Kidney capillary endothelial cell (primary cell): ENCODE results near the gene TM2D1.
"Not testable (repeated sequence)": the region's sequence is repeated elsewhere in the genome, so short reads cannot be mapped to it uniquely, and the experiment has no call there.

Experiments
- DNase-seq: peaks from one replicate; pipeline ENCODE4 v3.0.0-alpha.2; 2018; ENCODE audit warnings: low spot score

The TM2D1 gene

DNA sequence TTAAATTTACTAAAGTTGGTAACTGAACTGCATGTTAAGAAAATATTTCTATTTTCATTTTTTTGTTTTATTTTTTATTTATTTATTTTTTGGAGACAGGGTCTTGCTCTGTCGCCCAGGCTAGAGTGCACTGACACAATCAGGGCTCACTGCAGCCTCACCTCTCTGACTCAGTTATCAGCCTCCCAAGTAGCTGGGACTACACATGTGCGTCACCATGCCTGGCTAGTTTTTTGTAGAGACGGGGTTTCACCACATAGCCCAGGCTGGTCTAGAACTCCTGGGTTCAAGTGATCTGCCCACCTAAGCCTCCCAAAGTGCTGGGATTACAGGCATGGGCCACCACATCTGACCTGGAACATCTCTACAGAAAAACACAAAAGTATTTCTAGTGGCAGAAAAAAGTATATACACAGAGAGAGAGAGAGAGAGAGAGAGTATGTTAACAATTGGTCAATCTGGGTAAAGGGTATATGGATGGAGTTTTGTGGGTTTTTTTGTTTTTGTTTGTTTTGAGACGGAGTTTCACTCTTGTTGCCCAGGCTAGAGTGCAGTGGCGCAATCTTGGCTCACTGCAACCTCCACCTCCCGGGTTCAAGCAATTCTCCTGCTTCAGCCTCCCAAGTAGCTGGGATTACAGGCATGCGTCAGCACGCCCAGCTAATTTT lies 5.8 kb downstream of the TM2D1 start:
- DNase-seq: not testable (repeated sequence)

DNA sequence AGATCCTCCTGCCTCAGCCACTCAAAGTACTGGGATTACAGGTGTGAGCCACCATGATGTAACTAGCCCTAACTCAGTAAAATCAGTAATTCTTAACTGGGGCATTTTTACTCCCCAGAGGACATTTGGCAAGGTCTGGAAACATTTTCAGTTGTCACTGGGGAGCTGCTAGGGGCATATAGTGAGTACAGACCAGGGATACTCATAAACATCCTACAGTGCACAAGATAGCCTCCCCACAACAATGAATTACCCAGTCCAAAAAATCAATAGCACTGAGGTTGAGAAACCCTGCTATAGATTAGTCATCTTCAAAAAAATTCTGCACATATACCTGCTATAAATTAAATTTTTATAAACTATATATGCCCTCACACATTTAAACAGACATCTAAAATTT lies 13.0 kb downstream of the TM2D1 start:
- DNase-seq: no peak

DNA sequence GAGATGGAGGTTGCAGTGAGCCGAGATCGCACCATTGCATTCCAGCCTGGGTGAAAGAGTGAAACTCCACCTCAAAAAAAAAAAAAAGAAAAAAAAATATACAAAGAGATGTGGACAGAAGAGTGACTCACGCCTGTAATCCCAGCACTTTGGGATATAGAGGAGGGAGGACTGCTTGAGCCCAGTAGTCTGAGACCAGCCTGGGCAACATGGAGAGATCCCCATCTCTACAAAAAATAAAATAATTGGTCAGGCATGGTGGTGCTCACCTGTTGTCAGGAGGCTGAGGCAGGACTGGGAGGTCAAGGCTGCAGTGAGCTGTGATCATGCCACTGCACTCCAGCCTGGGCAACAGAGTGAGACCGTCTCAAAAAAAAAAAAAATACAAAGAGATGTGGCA lies 13.7 kb downstream of the TM2D1 start:
- not testable (repeated sequence) for DNase-seq

DNA sequence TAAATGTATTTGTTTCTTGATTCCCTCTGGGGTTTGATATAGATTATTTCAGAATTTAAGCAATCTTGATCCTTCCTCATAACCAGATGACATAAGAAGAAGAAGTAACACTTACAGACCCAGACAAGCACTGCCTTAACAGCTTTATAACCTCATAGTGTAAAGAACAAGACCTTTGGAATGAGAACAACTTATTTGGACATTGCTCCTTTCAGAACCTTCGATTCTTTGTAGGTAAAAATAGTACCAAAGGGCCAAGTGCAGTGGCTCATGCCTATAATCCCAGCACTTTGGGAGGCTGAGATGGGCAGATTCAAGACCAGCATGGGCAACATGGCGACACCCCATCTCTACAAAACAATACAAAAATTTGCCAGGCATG lies 15.0 kb downstream of the TM2D1 start:
- no peak for DNase-seq

DNA sequence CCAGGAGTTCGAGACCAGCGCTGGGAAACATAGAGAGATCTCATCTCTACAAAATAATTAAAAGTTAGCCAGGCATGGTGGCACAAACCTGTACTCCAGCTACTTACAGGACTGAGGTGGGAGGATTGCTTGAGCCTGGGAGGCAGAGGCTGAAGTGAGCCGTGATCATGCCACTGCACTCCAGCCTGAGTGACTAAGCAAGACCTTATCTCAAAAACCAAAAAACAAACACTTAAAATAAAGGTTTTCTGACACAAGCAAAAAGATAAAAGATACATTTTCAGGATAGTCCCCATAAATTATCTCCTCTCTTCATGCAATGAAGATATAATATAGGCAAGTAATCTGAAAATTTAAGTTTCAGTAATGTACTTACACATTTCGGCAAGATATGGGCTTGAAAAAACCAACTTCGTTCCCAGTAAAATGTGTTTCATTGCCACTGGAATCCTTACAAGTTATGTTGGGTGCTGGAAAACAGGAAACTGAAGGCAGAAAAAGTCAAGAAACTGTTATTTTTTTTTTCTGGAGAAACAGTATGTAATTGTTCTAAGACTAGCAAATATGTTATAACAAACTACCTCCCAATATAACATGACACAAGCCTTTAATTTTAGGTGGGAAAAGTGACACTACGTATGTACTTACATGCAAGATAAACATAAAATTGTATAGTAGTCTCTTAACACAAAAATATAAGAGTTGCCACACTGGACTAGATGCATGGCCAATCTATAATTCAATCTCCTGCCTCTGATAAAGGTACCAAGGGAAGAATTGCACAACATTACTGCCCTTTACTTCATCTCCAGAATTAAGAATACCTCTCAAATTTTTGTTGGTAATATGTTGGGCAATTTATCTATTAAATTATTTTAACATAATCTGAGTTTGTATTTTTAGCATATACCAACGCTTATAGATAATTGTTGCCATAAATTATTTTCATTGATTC lies 15.7 kb downstream of the TM2D1 start:
- no peak for DNase-seq

DNA sequence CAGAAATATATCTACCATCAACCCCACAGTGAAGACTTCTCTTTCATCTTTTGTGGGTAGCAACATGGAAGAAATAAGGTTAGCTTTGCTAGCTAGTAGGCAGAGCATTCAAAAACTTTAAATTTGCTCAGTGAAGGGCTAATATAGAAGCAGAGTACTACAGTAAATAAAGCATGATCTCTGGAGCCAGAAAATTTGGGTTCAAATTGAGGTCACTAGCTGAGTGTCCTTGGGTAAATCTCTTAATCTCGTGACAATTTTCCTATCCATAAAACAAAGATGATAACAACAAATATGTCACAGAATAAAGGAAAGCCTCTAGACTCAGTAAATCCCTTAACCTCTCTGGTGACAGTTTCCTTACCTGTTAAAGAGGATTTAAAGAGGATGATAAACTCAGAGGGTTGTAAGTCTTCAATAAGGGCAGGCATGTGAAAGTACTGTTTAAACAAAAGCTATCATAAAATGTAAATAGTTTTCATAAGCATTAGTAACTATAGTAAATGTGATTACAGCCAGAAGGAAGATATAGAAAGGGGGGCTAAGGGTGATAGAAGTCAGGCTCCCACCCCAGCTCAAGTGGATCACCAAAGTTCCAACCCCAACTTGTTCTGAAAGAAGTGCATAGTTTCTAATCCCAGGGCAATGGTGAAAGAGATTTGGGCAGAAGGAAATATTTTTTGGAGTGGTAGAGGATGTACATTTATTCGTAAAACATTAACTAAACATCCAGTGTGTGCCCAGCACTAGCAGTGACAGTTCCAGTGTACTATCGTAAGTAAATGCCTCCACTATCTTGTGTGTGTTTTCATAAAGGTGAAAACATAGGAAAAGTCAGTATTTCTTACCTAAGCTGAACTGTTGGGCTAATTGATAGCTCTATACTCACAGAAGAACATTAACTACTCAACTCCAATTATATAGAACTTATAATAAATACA lies 24.8 kb downstream of the TM2D1 start:
- DNase-seq: no peak

DNA sequence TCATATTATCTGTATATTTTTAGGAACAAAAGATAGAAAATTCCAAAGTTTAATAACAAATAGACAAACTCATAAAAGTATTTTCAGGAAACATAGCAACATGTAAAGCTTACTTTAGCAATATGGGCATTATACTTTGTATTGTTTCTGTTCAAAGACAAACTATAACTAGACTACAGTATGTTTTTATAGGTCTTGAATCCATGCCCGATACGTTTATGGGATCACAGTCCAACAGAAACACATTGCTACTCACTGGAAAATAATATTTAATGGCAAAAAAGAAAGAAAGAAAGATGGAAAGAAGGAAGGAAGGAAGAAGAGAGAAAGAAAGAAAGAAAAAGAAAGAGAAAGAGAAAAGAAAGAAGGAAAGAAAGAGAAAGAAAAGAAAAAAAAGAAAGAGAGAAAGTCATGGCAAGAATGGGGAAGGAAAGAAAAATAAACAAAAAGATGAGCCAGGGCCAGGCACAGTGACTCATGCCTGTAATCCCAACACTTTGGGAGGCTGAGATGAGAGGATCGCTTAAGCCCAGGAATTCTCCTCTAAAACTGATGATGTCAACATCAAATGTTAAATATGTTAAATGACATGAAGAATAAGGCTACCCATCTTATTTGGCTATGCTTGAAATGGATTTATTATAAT lies 32.7 kb downstream of the TM2D1 start:
- no peak for DNase-seq

DNA sequence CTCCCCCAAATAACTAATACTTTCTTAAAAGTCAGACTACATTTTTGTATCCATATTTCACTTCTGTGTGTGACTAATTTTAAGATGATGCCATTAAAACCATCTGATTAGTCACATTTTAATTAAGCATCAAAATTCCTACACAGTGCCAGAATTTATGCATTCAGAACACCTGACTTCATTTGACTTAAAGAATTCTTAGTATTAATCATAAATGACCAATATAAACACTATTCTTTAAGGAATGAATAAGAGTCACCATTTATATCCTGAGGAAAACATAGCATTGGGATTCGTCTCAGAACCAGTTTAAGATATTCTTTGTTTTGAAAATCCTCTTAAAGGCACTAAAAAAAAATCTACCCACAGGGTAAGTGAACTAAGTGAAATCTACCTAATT lies 37.0 kb downstream of the TM2D1 start:
- no peak for DNase-seq

DNA sequence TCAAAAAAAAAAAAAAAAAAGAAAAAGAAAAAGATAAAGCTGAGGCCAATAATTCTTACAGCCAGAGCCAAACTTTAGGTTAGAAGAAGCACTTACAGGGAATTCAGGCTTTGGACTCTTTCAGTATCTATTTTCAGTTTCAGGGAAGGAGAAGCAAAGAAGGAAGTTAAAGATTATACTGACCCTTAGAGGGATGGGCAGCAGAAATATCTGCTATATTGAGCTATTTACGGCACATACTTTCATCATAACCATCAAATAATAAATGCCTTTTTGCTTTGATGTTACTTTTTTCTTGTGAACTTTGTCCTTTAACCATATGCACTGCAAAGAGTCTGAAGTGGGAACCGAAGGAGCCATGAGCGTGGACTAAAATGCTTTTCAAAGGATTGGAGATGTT lies 42.0 kb downstream of the TM2D1 start:
- DNase-seq: no peak

DNA sequence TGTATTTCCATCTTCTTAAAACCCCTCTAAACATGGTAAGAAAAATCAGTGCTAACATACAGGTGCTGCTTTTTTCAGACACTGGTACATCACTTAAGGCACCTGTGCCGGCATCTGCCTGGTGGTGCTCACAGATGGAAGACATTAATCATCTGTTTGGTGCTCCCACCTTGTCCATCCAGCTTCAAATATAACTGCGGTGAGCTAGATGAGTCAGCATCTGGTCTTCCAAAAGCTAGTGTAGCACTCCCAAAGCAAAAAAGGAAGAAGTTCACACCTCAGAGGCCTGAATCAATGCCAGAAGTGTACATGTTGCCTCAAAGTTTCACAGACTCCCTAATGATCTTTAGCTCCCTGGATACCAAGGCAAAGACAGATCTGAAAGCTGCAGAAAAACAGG lies 44.4 kb downstream of the TM2D1 start:
- no peak for DNase-seq

DNA sequence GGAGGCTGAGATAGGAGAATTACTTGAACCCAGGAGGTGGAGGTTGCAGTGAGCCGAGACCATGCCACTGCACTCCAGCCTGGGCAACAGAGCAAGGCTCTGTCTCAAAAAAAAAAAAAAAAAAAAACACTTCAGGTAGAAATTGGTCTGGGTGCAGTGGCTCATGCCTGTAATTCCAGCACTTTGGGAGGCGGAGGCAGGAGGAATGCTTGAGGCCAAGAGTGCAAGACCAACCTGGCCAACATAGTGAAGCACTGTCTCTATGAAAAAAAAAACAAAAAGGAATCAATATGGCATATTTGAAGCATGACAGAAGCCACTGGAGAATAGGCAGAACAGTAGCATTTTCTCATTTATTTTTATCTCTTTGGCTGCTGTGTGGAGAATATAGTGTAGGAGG lies 48.1 kb downstream of the TM2D1 start:
- DNase-seq: not testable (repeated sequence)

DNA sequence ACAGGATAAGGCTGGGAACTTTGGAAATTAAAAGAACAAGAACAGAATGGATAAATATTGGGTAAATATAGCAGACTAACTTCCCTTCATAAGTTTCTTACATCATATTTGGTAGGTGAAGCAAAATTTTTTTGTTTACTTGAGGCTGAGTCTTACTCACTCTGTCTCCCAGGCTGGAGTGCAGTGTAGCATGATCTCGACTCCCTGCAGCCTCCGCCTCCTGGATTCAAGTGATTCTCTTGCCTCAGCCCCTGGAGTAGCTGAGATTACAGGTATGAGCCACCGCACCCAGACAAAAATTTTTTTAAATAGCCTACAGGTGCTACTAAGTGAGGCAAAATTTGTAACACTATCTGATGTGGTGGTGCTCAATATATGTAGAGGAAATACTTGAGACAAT lies 50.7 kb downstream of the TM2D1 start:
- no peak for DNase-seq

DNA sequence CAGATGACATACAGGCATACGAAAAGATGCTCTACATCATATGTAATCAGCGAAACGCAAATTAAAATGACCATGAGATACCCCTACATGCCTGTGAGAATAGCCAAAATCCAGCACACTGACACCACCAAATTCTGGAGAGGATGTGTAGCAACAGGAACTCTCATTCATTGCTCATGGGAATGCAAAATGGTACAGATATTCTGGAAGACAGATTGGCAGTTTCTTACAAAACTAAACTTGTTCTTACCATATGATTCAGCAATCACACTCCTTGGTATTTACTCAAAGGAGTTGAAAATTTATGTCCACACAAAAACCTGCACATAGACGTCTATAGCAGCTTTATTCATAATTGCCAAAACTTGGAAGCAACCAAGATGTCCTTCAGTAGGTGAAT lies 52.6 kb downstream of the TM2D1 start:
- no peak for DNase-seq

DNA sequence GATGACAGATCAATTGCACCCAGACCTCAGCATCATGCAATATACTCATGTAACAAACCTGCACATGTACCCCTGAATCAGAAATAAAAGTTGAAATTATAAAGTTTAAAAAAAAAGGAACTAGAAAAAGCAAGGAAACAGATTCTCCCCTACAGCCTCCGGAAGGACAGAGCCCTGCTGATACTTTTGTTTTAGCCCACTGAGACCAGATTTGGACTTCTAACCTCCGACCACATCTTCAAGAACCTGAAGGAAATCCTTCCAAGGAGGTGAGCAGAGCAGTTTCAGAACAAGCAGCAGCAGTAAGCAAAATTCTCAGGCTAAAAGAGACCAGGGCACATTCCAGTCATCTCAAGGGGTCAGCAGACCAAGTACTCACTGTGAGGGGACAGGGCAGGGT lies 54.5 kb downstream of the TM2D1 start:
- no peak for DNase-seq

DNA sequence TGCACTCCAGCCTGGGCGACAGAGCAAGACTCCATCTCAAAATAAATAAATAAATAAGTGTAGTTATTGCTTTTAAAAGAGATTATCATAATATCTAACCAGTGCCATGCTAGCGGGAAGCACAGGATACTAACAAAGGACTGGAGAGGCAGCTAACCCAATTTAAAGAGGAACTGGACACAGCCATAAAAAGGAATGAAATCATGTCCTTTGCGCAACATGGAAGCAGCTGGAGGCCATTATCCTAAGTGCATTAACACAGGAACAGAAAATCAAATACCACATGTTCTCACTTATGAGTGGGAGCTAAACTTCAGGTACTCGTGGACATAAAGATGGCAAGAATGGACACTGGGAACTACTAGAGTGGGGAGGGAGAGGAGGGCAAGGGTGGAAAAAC lies 54.9 kb downstream of the TM2D1 start:
- no peak for DNase-seq

DNA sequence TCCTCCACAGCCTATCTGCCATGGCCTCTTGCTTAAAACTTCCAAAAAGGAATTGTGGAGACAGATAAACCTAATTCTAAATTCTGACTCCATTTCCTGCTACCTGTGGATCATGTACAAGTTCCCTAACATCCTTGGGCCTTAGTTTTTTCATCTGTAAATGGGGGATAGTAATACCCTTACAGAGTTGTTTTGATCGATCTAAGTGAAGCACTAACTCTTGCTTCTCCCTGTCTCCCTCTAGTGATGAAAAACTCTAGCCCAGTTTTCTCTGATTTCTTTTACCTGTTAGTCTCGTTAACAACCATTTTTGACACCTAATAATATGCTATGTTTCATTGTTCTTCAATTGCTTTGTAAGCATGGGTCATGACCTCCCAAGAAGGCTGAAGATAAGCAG lies 65.9 kb downstream of the TM2D1 start:
- no peak for DNase-seq

DNA sequence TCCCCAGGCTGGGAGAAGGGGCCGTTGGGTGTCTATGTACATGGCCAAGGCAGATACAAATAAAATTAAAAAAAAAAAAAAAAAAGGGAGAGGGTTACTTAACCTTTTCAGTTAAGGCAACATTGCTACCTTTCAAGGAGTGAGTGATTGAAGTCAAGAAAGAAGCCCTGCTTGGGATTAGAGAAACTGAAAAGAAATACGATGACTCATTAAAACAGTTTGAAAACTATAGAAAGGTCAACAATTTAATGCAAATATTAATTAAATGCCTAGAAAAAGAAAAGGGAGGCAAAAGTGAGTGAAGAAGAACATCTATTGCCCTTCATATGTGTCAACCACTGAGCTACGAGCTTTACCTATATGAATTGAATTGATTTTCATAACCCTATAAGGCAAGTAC lies 69.5 kb downstream of the TM2D1 start:
- DNase-seq: no peak

DNA sequence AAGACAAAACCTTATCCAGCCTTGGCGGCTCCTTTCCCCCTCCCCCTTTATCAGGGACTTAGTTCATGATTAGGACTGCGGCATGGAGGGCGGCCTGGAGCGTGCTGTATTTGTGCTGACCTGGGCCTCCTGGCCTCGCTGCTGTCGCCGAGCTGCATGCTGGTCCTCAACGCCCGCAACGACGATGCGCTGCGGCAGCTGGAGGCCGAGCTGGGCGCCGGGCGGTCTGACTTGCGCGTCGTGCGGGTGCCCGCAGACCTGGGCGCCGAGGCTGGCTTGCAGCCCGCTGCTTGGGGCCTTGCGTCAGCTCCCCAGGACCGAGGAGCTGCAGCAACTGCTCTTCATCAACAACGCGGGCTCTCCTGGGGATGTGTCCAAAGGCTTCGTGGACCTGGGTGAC lies 70.9 kb downstream of the TM2D1 start:
- DNase-seq: no peak

DNA sequence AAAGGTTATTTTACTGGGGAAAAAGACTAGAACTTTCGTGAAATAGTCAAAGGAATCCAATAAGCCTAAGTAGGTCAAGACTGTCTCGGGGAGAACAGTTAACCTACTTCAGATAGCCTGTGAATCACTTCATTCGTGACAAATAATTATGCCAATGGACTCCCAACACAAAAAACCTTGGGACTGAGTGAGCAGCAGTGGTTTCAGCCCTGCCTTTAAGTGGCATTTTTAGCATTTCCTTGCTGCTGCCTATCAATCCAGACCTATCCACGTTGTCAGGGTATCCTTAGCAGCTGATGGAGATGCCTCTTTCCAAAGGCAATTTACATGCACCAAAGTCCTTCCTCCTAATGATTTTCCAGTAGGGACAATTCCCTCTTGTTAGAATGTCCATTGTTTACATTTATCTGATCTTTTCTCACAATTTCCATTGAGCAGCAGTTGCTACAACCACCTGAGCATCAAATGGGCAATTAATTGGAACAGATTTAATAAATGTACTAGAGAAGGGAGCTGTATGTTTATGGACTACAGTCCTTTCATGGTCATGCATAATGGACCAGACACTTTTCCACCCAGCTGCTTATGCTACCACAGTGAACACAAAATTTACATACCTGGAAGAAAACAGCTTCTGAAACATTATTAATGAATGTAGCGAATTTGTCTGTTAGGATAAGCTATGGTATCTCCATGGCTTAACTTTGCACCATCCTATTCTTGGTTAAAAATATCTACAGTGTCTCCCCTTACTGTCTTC lies 75.8 kb downstream of the TM2D1 start:
- no peak for DNase-seq

DNA sequence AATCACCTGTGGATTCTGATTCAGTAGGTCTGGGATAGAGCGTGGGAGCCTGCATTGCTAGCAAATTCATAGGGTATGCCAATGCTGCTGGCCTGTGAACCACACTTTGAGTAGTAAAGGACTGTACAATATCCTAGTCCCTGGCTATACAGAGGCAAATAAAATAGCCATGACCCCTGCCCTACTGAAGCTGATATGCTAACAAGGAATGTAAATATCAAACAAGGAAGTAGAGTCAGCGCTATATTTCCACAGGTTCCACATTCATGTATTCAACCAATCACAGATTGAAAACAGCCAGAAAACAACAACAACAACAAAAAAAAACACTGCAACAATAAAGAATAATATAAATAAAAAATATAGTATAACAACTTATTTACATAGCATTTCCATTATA lies 77.8 kb downstream of the TM2D1 start:
- DNase-seq: no peak

DNA sequence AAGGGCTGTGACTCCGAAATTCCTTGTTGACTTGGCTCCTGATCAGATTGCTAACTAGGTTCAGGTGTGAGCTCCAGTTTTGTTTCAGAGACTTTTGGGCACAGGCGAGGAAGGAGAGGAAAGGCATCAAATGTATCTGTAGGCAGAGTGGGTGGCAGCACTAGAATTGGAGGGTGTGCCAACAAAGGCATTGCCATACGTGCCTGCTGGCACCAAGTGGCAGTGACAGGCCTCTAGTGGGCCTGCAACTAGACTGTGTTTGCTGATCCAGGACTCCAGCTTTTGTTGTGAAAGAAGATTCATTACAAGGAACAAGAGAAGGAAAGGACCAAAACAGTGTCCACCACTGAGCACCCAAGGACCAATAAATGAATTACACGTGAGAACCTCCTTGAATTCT lies 79.5 kb downstream of the TM2D1 start:
- no peak for DNase-seq
